ENCODE results near the gene CXCR3. TPM values are rescaled to one million over a fixed set of nuclear protein-coding genes. Genes with fewer than 3 reads are reported as not detected.

Gene CXCR3
- total and polyA plus RNA-seq, 7 experiments from 2014 or later = 0.84 to 70.5 (median 1.5) TPM

DNA sequence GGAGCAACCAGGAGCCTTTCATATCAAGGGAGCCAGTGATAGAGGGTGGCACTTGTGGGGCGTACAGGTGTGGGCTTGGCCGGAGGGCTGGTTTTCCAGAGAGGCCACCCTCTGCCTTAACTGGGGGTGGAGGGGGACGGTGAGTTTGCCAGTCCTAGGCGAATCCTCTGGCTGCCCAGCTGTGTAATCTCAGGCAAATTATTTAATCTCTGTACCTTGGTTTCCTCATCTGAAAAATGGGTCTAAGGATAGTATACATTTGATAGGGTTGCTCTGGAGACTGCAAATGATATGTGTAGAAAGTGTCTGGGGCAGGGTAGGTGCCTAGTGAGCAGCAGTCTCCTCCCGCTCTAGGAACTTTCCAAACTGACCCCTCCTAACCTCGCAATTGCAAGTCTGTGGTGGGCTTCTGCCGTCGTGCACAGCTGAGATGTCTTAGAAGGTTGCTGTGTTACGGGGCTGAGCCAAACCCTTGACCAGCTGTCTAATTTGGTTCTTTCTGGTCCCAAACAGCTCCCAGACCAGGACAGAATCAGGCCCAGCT lies 3.8 kb upstream of the CXCR3 start:
- Histone ChIP-seq H3K4me1 (ENCODE audit: control insufficient read depth in 2 of 2, insufficient read depth in 2 of 2, low read length in 2 of 2) (peaks cover 43 to 46% of the 10 kb centered on the region in 2 donors), H3K27me3 (ENCODE audit: control insufficient read depth in 2 of 2, insufficient read depth in 2 of 2, low read length in 2 of 2) (no peaks in the 10 kb centered on the region), H3K27ac (ENCODE audit: low read depth, low read length) (no peak overlapping the region), H3K36me3 (ENCODE audit: control insufficient read depth in 2 of 3, insufficient read depth in 3 of 3, low read length in 3 of 3) (no peaks in the 10 kb centered on the region), H3K4me3 (ENCODE audit: low read length) (no peak overlapping the region), H3K9me3 (ENCODE audit: control insufficient read depth in 2 of 3, low read length in 3 of 3) (no peaks in the 10 kb centered on the region)
- no peak for DNase-seq
- no peak for ATAC-seq
- H3K27me3 Mint-ChIP-seq = no peaks in the 10 kb centered on the region
- H3K27ac Mint-ChIP-seq = peak overlapping the region in 8 of 9 donors; percentile 31 to 92 (median 80)
- intact Hi-C loops (cut with micrococcal nuclease) = loop anchor here (1.0 to 2.0 kb wide), 3 partner anchors 13 to 31 kb away; no protein-coding TSS in a partner anchor
- POLR2A ChIA-PET = interaction anchor here (0.7 to 1.8 kb wide), 2 partner anchors 15 to 256 kb away, joined by 3 to 4 read pairs; partner anchors contain the start of gene TAF1
- CTCF ChIA-PET = interaction anchor here (0.6 to 2.3 kb wide), 3 partner anchors 28 to 204 kb away, joined by 3 to 5 read pairs (median 5); no protein-coding TSS in a partner anchor
- peaks cover 25 to 73% (median 60%) of the 10 kb centered on the region in 7 donors for H3K4me1 Mint-ChIP-seq
- H3K36me3 Mint-ChIP-seq = peaks cover 0 to 16% (median 0%) of the 10 kb centered on the region in 5 donors
- peak overlapping the region in 2 of 10 donors; percentile 37 to 73 for H3K4me3 Mint-ChIP-seq
- H3K9me3 Mint-ChIP-seq = no peaks in the 10 kb centered on the region

DNA sequence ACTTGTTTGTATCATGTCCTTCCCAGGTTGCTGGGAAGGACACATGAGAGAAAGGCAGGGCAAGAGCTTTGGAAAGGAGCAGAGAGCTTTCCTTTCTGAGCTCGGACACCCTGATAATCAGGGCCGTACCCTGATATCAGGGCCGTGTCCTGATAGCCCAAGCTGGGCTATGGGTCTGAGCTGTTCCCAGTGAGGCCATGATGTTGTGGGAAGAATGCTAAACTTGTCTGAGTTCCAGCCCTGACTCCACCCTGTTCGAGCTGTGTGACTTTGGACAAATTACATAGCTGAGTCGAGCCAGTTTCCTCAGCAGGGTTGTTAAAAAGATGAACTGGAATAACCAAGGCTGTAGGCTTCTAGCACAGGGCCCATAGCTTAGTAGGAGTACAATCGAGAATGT lies 3.3 kb upstream of the CXCR3 start:
- Histone ChIP-seq H3K36me3 (ENCODE audit: control insufficient read depth in 2 of 3, insufficient read depth in 3 of 3, low read length in 3 of 3) (no peaks in the 10 kb centered on the region), H3K4me1 (ENCODE audit: control insufficient read depth in 2 of 2, insufficient read depth in 2 of 2, low read length in 2 of 2) (peaks cover 43 to 46% of the 10 kb centered on the region in 2 donors), H3K9me3 (ENCODE audit: control insufficient read depth in 2 of 3, low read length in 3 of 3) (no peaks in the 10 kb centered on the region), H3K4me3 (ENCODE audit: low read length) (no peak overlapping the region), H3K27me3 (ENCODE audit: control insufficient read depth in 2 of 2, insufficient read depth in 2 of 2, low read length in 2 of 2) (no peaks in the 10 kb centered on the region), H3K27ac (ENCODE audit: low read depth, low read length) (no peak overlapping the region)
- no peak for ATAC-seq
- no peak for DNase-seq
- ChIA-PET POLR2A (interaction anchor here (0.6 kb wide), 1 partner anchor 59 kb away, joined by 3 read pairs; no protein-coding TSS in a partner anchor), CTCF (interaction anchor here (0.6 to 2.3 kb wide), 2 partner anchors 29 to 203 kb away, joined by 5 read pairs; no protein-coding TSS in a partner anchor)
- Mint-ChIP-seq H3K27ac (peak overlapping the region in 7 of 9 donors; percentile 31 to 92 (median 69)), H3K9me3 (no peaks in the 10 kb centered on the region), H3K4me1 (peaks cover 25 to 74% (median 63%) of the 10 kb centered on the region in 7 donors), H3K36me3 (peaks cover 0 to 18% (median 0%) of the 10 kb centered on the region in 5 donors), H3K4me3 (peak overlapping the region in 1 of 10 donors; percentile 37), H3K27me3 (no peaks in the 10 kb centered on the region)
- intact Hi-C loops (cut with micrococcal nuclease) = loop anchor here (1.0 to 2.0 kb wide), 3 partner anchors 12 to 31 kb away; no protein-coding TSS in a partner anchor

DNA sequence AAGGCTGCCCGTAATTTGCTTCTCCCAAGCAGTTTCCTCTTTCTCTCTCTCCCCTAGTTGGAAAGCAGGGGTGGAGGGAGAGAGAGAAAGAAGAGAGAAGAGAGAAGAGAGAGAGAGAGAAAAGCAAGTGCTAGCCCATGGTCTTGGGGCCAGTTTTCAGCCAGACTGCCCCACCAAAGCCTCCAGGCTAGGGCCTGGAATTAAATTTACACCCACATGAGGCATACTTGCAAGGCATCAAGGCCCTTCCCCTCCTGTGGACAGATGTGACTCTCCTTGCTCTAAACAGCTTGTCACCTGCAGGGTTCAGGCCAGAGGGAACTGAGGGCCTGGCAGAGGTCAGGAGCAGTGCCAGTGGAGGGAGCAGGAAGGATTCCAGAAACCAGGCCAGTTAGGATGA lies 1.7 kb upstream of the CXCR3 start:
- no peak overlapping the region for H3K4me3 ChIP-seq (ENCODE audit: low read length)
- Mint-ChIP-seq H3K4me1 (peaks cover 30 to 79% (median 71%) of the 10 kb centered on the region in 7 donors), H3K4me3 (peak overlapping the region in 1 of 10 donors; percentile 43), H3K27me3 (no peaks in the 10 kb centered on the region), H3K9me3 (no peaks in the 10 kb centered on the region), H3K27ac (peak overlapping the region in 4 of 9 donors; percentile 48 to 91 (median 71)), H3K36me3 (peaks cover 0 to 27% (median 5%) of the 10 kb centered on the region in 5 donors)
- H3K27ac ChIP-seq (ENCODE audit: low read depth, low read length) = peak overlapping the region; percentile 19
- H3K36me3 ChIP-seq (ENCODE audit: control insufficient read depth in 2 of 3, insufficient read depth in 3 of 3, low read length in 3 of 3) = no peaks in the 10 kb centered on the region
- H3K9me3 ChIP-seq (ENCODE audit: control insufficient read depth in 2 of 3, low read length in 3 of 3) = no peaks in the 10 kb centered on the region
- POLR2A ChIA-PET = interaction anchor here (0.9 kb wide), 1 partner anchor 35 kb away, joined by 3 read pairs; no protein-coding TSS in a partner anchor
- intact Hi-C loops (cut with micrococcal nuclease) = loop anchor here (2.0 kb wide), 3 partner anchors 17 to 87 kb away; partner anchors contain the start of gene OGT (in 1 of the 2)
- no peak for ATAC-seq
- no peaks in the 10 kb centered on the region for H3K27me3 ChIP-seq (ENCODE audit: control insufficient read depth in 2 of 2, insufficient read depth in 2 of 2, low read length in 2 of 2)
- CTCF ChIA-PET = no interaction called here
- H3K4me1 ChIP-seq (ENCODE audit: control insufficient read depth in 2 of 2, insufficient read depth in 2 of 2, low read length in 2 of 2) = peaks cover 43 to 53% of the 10 kb centered on the region in 2 donors
- DNase-seq = no peak

DNA sequence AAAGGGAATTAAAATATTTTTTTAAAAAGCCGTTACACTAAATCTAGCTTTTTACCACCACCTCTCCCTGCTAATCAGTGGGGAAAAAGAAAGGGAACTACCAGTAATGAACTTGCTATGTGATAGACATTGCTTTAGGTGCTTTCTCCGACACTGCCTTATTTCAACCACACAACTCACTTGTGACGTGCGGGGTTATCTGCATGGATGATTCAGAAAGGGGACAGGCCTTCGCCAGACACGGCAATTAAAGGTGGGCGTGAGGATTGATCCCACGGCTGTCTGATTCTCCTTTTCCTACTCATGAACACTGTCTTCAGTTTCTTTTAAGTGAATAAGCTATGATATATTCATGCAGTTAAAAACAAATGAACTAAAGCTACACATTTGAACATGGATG lies 882 bp upstream of the CXCR3 start:
- no peak overlapping the region for H3K4me3 ChIP-seq (ENCODE audit: low read length)
- H3K27ac ChIP-seq (ENCODE audit: low read depth, low read length) = no peak overlapping the region
- ChIA-PET CTCF (interaction anchor here (0.6 kb wide), 1 partner anchor 70 kb away, joined by 3 read pairs; no protein-coding TSS in a partner anchor), POLR2A (no interaction called here)
- H3K36me3 Mint-ChIP-seq = peaks cover 0 to 29% (median 8%) of the 10 kb centered on the region in 5 donors
- H3K9me3 Mint-ChIP-seq = no peaks in the 10 kb centered on the region
- no peaks in the 10 kb centered on the region for H3K27me3 ChIP-seq (ENCODE audit: control insufficient read depth in 2 of 2, insufficient read depth in 2 of 2, low read length in 2 of 2)
- DNase-seq (peak in 2 of 9 donors; percentile 50 to 59), ATAC-seq (peak; percentile 48)
- peak overlapping the region in 6 of 10 donors; percentile 54 to 92 (median 62) for H3K4me3 Mint-ChIP-seq
- H3K27ac Mint-ChIP-seq = peak overlapping the region in 8 of 9 donors; percentile 15 to 91 (median 77)
- peaks cover 30 to 80% (median 71%) of the 10 kb centered on the region in 7 donors for H3K4me1 Mint-ChIP-seq
- H3K36me3 ChIP-seq (ENCODE audit: control insufficient read depth in 2 of 3, insufficient read depth in 3 of 3, low read length in 3 of 3) = peaks cover 0 to 6% (median 0%) of the 10 kb centered on the region in 3 experiments
- no peaks in the 10 kb centered on the region for H3K27me3 Mint-ChIP-seq
- peaks cover 43 to 48% of the 10 kb centered on the region in 2 donors for H3K4me1 ChIP-seq (ENCODE audit: control insufficient read depth in 2 of 2, insufficient read depth in 2 of 2, low read length in 2 of 2)
- intact Hi-C loops (cut with micrococcal nuclease) = loop anchor here (2.0 kb wide), 3 partner anchors 18 to 86 kb away; partner anchors contain the start of gene OGT (in 1 of the 2)
- H3K9me3 ChIP-seq (ENCODE audit: control insufficient read depth in 2 of 3, low read length in 3 of 3) = no peaks in the 10 kb centered on the region

GRCh38 chrX:71618787-71619186 lies 476 bp upstream of the CXCR3 start:
- Mint-ChIP-seq H3K4me3 (peak overlapping the region in 9 of 10 donors; percentile 60 to 92 (median 68)), H3K4me1 (peaks cover 30 to 77% (median 67%) of the 10 kb centered on the region in 7 donors), H3K9me3 (no peaks in the 10 kb centered on the region), H3K27me3 (no peaks in the 10 kb centered on the region), H3K27ac (peak overlapping the region in 8 of 9 donors; percentile 5 to 91 (median 68)), H3K36me3 (peaks cover 0 to 29% (median 8%) of the 10 kb centered on the region in 5 donors)
- H3K27me3 ChIP-seq (ENCODE audit: control insufficient read depth in 2 of 2, insufficient read depth in 2 of 2, low read length in 2 of 2) = no peaks in the 10 kb centered on the region
- ATAC-seq = no peak
- POLR2A ChIA-PET = interaction anchor here (1.5 kb wide), 1 partner anchor 11 kb away, joined by 7 read pairs; no protein-coding TSS in a partner anchor
- H3K4me3 ChIP-seq (ENCODE audit: low read length) = peak overlapping the region; percentile 52
- H3K9me3 ChIP-seq (ENCODE audit: control insufficient read depth in 2 of 3, low read length in 3 of 3) = no peaks in the 10 kb centered on the region
- H3K36me3 ChIP-seq (ENCODE audit: control insufficient read depth in 2 of 3, insufficient read depth in 3 of 3, low read length in 3 of 3) = peaks cover 0 to 6% (median 0%) of the 10 kb centered on the region in 3 experiments
- no peak for DNase-seq
- CTCF ChIA-PET = interaction anchor here (0.6 kb wide), 1 partner anchor 70 kb away, joined by 3 read pairs; no protein-coding TSS in a partner anchor
- H3K4me1 ChIP-seq (ENCODE audit: control insufficient read depth in 2 of 2, insufficient read depth in 2 of 2, low read length in 2 of 2) = peaks cover 40 to 44% of the 10 kb centered on the region in 2 donors
- intact Hi-C loops (cut with micrococcal nuclease) = loop anchor here (1.0 to 2.0 kb wide), 4 partner anchors 9 to 86 kb away; partner anchors contain the start of gene OGT (in 1 of the 2)
- H3K27ac ChIP-seq (ENCODE audit: low read depth, low read length) = peak overlapping the region; percentile 45

- peaks cover 0 to 31% (median 8%) of the 10 kb centered on the region in 5 donors for H3K36me3 Mint-ChIP-seq
- peak overlapping the region in 9 of 10 donors; percentile 39 to 92 (median 64) for H3K4me3 Mint-ChIP-seq
- POLR2A ChIA-PET = interaction anchor here (1.5 kb wide), 1 partner anchor 10 kb away, joined by 7 read pairs; no protein-coding TSS in a partner anchor
Measured at GRCh38 chrX:71617742-71618141, 569 bp downstream of the CXCR3 start.

More at GRCh38 chrX:71617742-71618141, 569 bp downstream of the CXCR3 start:
- Mint-ChIP-seq H3K27me3 (no peaks in the 10 kb centered on the region), H3K27ac (peak overlapping the region in 6 of 9 donors; percentile 11 to 92 (median 66)), H3K9me3 (no peaks in the 10 kb centered on the region), H3K4me1 (peaks cover 19 to 77% (median 57%) of the 10 kb centered on the region in 7 donors)
- no peaks in the 10 kb centered on the region for H3K9me3 ChIP-seq (ENCODE audit: control insufficient read depth in 2 of 3, low read length in 3 of 3)
- intact Hi-C loops (cut with micrococcal nuclease) = loop anchor here (1.0 to 2.0 kb wide), 4 partner anchors 8 to 85 kb away; partner anchors contain the start of gene OGT (in 1 of the 2)
- peaks cover 29 to 34% of the 10 kb centered on the region in 2 donors for H3K4me1 ChIP-seq (ENCODE audit: control insufficient read depth in 2 of 2, insufficient read depth in 2 of 2, low read length in 2 of 2)
- DNase-seq (no peak), ATAC-seq (no peak)
- H3K27me3 ChIP-seq (ENCODE audit: control insufficient read depth in 2 of 2, insufficient read depth in 2 of 2, low read length in 2 of 2) = no peaks in the 10 kb centered on the region
- CTCF ChIA-PET = no interaction called here
- peak overlapping the region; percentile 52 for H3K4me3 ChIP-seq (ENCODE audit: low read length)
- H3K36me3 ChIP-seq (ENCODE audit: control insufficient read depth in 2 of 3, insufficient read depth in 3 of 3, low read length in 3 of 3) = peaks cover 0 to 14% (median 0%) of the 10 kb centered on the region in 3 experiments
- peak overlapping the region; percentile 9 for H3K27ac ChIP-seq (ENCODE audit: low read depth, low read length)
